GM23248 (cell line): ENCODE results near the gene CCDC158. TPM values are rescaled to one million over a fixed set of nuclear protein-coding genes. Genes with fewer than 3 reads are reported as not detected.

ENCODE experiments used
- DNase-seq: peaks from one replicate; pipeline ENCODE4 v3.0.0-alpha.2; 2015
- H2AFZ ChIP-seq: fragments of 200-600 bp; sonication (generic); 2 replicates; pipeline ENCODE4 v1.6.1; 2016; ENCODE audit warnings: antibody characterized with exemption
- H3F3A ChIP-seq: fragments of 200-600 bp; sonication (generic); 2 replicates; pipeline ENCODE4 v1.6.1; 2016; ENCODE audit warnings: mild to moderate bottlenecking, antibody characterized with exemption, mixed run types; ENCODE audit not compliant: insufficient read depth
- H3K27ac ChIP-seq: fragments of 200-600 bp; sonication (generic); 2 replicates; pipeline ENCODE4 v1.5.1; 2016; ENCODE audit warnings: mild to moderate bottlenecking
- H3K27me3 ChIP-seq: fragments of 200-600 bp; sonication (generic); replicated peaks from 2 replicates; pipeline ENCODE4 v1.6.1; 2016; ENCODE audit warnings: mild to moderate bottlenecking; ENCODE audit not compliant: insufficient read depth
- H3K36me3 ChIP-seq: fragments of 200-600 bp; sonication (generic); 2 replicates; pipeline ENCODE4 v1.6.1; 2016; ENCODE audit warnings: low read depth, mild to moderate bottlenecking
- H3K4me1 ChIP-seq: fragments of 200-600 bp; sonication (generic); 2 replicates; pipeline ENCODE4 v1.6.1; 2016; ENCODE audit warnings: mild to moderate bottlenecking; ENCODE audit not compliant: insufficient read depth
- H3K4me2 ChIP-seq: fragments of 200-600 bp; sonication (generic); one replicate; pipeline ENCODE4 v1.6.1; 2016; ENCODE audit warnings: mild to moderate bottlenecking; ENCODE audit not compliant: unreplicated experiment
- H3K4me3 ChIP-seq: fragments of 200-600 bp; sonication (generic); 2 replicates; pipeline ENCODE4 v1.5.1; 2016; ENCODE audit warnings: mild to moderate bottlenecking
- H3K79me2 ChIP-seq: fragments of 200-600 bp; sonication (generic); 2 replicates; pipeline ENCODE4 v1.6.1; 2016; ENCODE audit warnings: mild to moderate bottlenecking; ENCODE audit not compliant: insufficient read depth
- H3K9ac ChIP-seq: fragments of 200-600 bp; sonication (generic); 2 replicates; pipeline ENCODE4 v1.6.1; 2016; ENCODE audit warnings: mild to moderate bottlenecking
- H3K9me2 ChIP-seq: fragments of 200-600 bp; sonication (generic); 2 replicates; pipeline ENCODE4 v1.6.1; 2016; ENCODE audit warnings: mixed run types, mild to moderate bottlenecking, moderate library complexity; ENCODE audit not compliant: insufficient read depth
- H3K9me3 ChIP-seq: fragments of 200-600 bp; sonication (generic); one replicate; pipeline ENCODE4 v1.6.1; 2017; ENCODE audit warnings: low read depth
- H4K20me1 ChIP-seq: fragments of 200-600 bp; sonication (generic); 2 replicates; pipeline ENCODE4 v1.6.0; 2016; ENCODE audit not compliant: insufficient read depth
- EZH2 ChIP-seq: fragments of 200-600 bp; sonication (generic); IDR thresholded peaks from 2 replicates; pipeline ENCODE4 v1.6.1; 2018; ENCODE audit warnings: antibody characterized with exemption, mild to moderate bottlenecking; ENCODE audit not compliant: insufficient read depth, poor library complexity, severe bottlenecking
- EZH2phosphoT487 ChIP-seq: fragments of 200-600 bp; sonication (generic); IDR thresholded peaks from 2 replicates; pipeline ENCODE4 v1.6.1; 2018; ENCODE audit warnings: antibody characterized with exemption, moderate library complexity, mild to moderate bottlenecking, low read depth; ENCODE audit not compliant: insufficient read depth
- WGBS, 2 experiments: methylation state at CpG; one replicate each; pipeline ENCODE4 v1.1.6; 2015 to 2017; ENCODE audit warnings: low lambda C conversion rate in 2 of 2, low coverage in 1 of 2; ENCODE audit errors: missing lambda C conversion rate in 2 of 2; 5-methylcytosine and 5-hydroxymethylcytosine counted together
- in situ Hi-C: fragments of 300-500 bp; cut with MboI; formaldehyde crosslinking; loops from 2 replicates; pipeline ENCODE4 v1.15.0; 2020
- polyA plus RNA-seq: library from polyadenylated mRNA; unstranded; fragments of >200 nt; fragmentation: Nextera tagmentation; extraction: Ambion mirVana; gene quantifications from 2 replicates; pipeline ENCODE4 v1.2.1, GENCODE V29; 2016
- total RNA-seq: library from RNA; depleted of rRNA; stranded (reverse); fragments of >200 nt; shearing (Covaris generic); gene quantifications from 2 replicates; pipeline ENCODE4 v1.2.3, GENCODE V29; 2014

The CCDC158 gene
- total and polyA plus RNA-seq, 2 experiments from 2014 or later, result 0.14 TPM; not detected in 1

GRCh38 chr4:76375703-76376102 is 45.2 kb downstream of the CCDC158 start:
- Histone ChIP-seq H3K27me3 (no peaks in the 10 kb centered on the region), H3K4me3 (no peak overlapping the region), H3K9me3 (no peaks in the 10 kb centered on the region), H3K79me2 (no peaks in the 10 kb centered on the region), H3K9ac (no peak overlapping the region), H3K4me1 (0 out of 2 replicates have a peak, but pooled peaks cover 4% of the 10 kb centered on the region), H3F3A (no peaks in the 10 kb centered on the region), H3K36me3 (no peaks in the 10 kb centered on the region), H2AFZ (peak overlapping the region; percentile 47), H3K9me2 (no peaks in the 10 kb centered on the region), H4K20me1 (no peaks in the 10 kb centered on the region), H3K27ac (no peak overlapping the region), H3K4me2 (no peak overlapping the region)
- no peak for TF ChIP-seq EZH2
- no peak for TF ChIP-seq EZH2phosphoT487
- WGBS, 2 experiments, result 27 to 35% methylated on average over 1 of the region's 1 CpG
- in situ Hi-C loops, result no loop called here
- DNase-seq, result no peak

- Histone ChIP-seq H3F3A (no peaks in the 10 kb centered on the region), H3K4me2 (no peak overlapping the region), H3K27me3 (no peaks in the 10 kb centered on the region), H4K20me1 (no peaks in the 10 kb centered on the region), H3K9me3 (no peaks in the 10 kb centered on the region), H3K4me3 (no peak overlapping the region), H2AFZ (peak overlapping the region; percentile 47), H3K27ac (no peak overlapping the region), H3K9ac (no peak overlapping the region), H3K4me1 (0 out of 2 replicates have a peak, but pooled peaks cover 4% of the 10 kb centered on the region), H3K36me3 (no peaks in the 10 kb centered on the region), H3K79me2 (no peaks in the 10 kb centered on the region), H3K9me2 (no peaks in the 10 kb centered on the region)
- peak; percentile 10 for DNase-seq
- TF ChIP-seq EZH2phosphoT487, result no peak
- TF ChIP-seq EZH2, result no peak
- 15 to 35% methylated on average over 1 of the region's 1 CpG for WGBS, 2 experiments
- in situ Hi-C loops, result no loop called here
Measured at GRCh38 chr4:76374798-76375197, 46.1 kb downstream of the CCDC158 start.

- no peak overlapping the region for H3K4me2 ChIP-seq
- H3K9me2 ChIP-seq, result no peaks in the 10 kb centered on the region
- WGBS, 2 experiments, result 37% methylated on average over 6 of the region's 6 CpGs
- no peaks in the 10 kb centered on the region for H3K9me3 ChIP-seq
- 0 out of 2 replicates have a peak, but pooled peaks cover 4% of the 10 kb centered on the region for H3K4me1 ChIP-seq
- H3K4me3 ChIP-seq, result no peak overlapping the region
- no peak for TF ChIP-seq EZH2
- TF ChIP-seq EZH2phosphoT487, result no peak
- in situ Hi-C loops, result no loop called here
- H3K9ac ChIP-seq, result no peak overlapping the region
- no peak overlapping the region for H2AFZ ChIP-seq
- DNase-seq, result peak; percentile 70
- H4K20me1 ChIP-seq, result no peaks in the 10 kb centered on the region
- H3F3A ChIP-seq, result no peaks in the 10 kb centered on the region
- no peaks in the 10 kb centered on the region for H3K79me2 ChIP-seq
- H3K36me3 ChIP-seq, result no peaks in the 10 kb centered on the region
- no peaks in the 10 kb centered on the region for H3K27me3 ChIP-seq
- no peak overlapping the region for H3K27ac ChIP-seq
Measured at GRCh38 chr4:76373919-76374552, 46.9 kb downstream of the CCDC158 start.

GRCh38 chr4:76366737-76367136 is 54.2 kb downstream of the CCDC158 start:
- in situ Hi-C loops, result no loop called here
- no peak for TF ChIP-seq EZH2phosphoT487
- no peak for TF ChIP-seq EZH2
- WGBS, 2 experiments, result 67 to 72% methylated on average over 4 of the region's 4 CpGs

More at GRCh38 chr4:76366737-76367136, 54.2 kb downstream of the CCDC158 start:
- H3K9me2 ChIP-seq, result no peaks in the 10 kb centered on the region
- no peaks in the 10 kb centered on the region for H3F3A ChIP-seq
- H3K27me3 ChIP-seq, result no peaks in the 10 kb centered on the region
- no peak overlapping the region for H3K4me2 ChIP-seq
- H3K79me2 ChIP-seq, result no peaks in the 10 kb centered on the region
- H3K36me3 ChIP-seq, result no peaks in the 10 kb centered on the region
- H4K20me1 ChIP-seq, result no peaks in the 10 kb centered on the region
- H3K4me1 ChIP-seq, result no peaks in the 10 kb centered on the region
- no peak overlapping the region for H3K9ac ChIP-seq
- H2AFZ ChIP-seq, result no peak overlapping the region
- no peaks in the 10 kb centered on the region for H3K9me3 ChIP-seq
- no peak overlapping the region for H3K27ac ChIP-seq
- H3K4me3 ChIP-seq, result no peak overlapping the region
- no peak for DNase-seq
